Ectodermal cell (in vitro differentiated cells): ENCODE measurements around the gene RPS2.
A peak's percentile ranks its signal among the peaks of the same experiment; 100 is the strongest.
"Not testable (repeated sequence)": the region's sequence is repeated elsewhere in the genome, so short reads cannot be mapped to it uniquely, and the experiment has no call there.

Experiments used
- H3K27ac ChIP-seq: 2 replicates; pipeline ENCODE4 v1.7.0; 2013; ENCODE audit warnings: mild to moderate bottlenecking, low read depth, low read length; ENCODE audit not compliant: insufficient read depth, poor library complexity, severe bottlenecking
- H3K27me3 ChIP-seq: 2 replicates; pipeline ENCODE4 v1.7.0; 2013; ENCODE audit warnings: mild to moderate bottlenecking, low read length; ENCODE audit not compliant: insufficient read depth, control insufficient read depth, poor library complexity, severe bottlenecking
- H3K36me3 ChIP-seq: one replicate; pipeline ENCODE4 v1.7.0; 2013; ENCODE audit warnings: low read length; ENCODE audit not compliant: control insufficient read depth, insufficient read depth
- H3K4me1 ChIP-seq: one replicate; pipeline ENCODE4 v1.7.0; 2013; ENCODE audit warnings: low read length; ENCODE audit not compliant: control insufficient read depth, insufficient read depth
- H3K4me3 ChIP-seq: 2 replicates; pipeline ENCODE4 v1.7.0; 2013; ENCODE audit warnings: low read depth, low read length, control low read depth; ENCODE audit not compliant: insufficient read depth
- H3K9me3 ChIP-seq: 2 replicates; pipeline ENCODE4 v1.7.0; 2013; ENCODE audit warnings: mild to moderate bottlenecking, low read length, moderate library complexity; ENCODE audit not compliant: control insufficient read depth
- WGBS, 2 experiments: methylation state at CpG; one replicate each; pipeline ENCODE4 v1.1.7; 2013; ENCODE audit warnings: missing lambda C conversion rate in 2 of 2; 5-methylcytosine and 5-hydroxymethylcytosine counted together

Gene RPS2

GRCh38 chr16:1962161-1963153 is 2.2 kb downstream of the RPS2 start:
- H3K9me3 ChIP-seq, H3K4me3 ChIP-seq, H3K27me3 ChIP-seq, H3K36me3 ChIP-seq: not testable (repeated sequence)
- peak overlapping the region; percentile 60 for H3K27ac ChIP-seq
- peaks cover 25% of the 10 kb centered on the region for H3K4me1 ChIP-seq
- 90 to 91% methylated on average over 37 of the region's 37 CpGs for WGBS, 2 experiments

DNA sequence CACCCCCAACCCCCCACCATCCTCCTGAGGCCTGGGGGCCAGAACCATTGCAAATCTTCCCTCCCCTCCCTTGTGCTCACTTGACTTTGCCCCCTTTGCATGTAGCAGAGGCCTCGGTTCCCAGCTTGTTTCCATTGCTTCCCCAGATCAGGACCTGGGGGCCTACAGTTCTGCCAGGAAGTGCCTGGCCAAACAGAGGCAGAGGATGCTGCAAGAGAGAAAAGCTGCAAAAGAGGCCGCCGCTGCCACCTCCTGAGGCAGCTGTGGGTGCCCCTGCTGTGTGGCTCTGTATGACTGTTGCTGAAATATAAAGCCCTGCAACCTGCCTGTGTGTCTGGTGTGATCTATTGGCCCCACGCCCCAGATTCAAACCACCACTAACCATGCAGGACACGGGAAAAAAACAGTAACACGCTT is 3.0 kb downstream of the RPS2 start:
- H3K4me1 ChIP-seq = peaks cover 25% of the 10 kb centered on the region
- 69 to 70% methylated on average over 6 of the region's 6 CpGs for WGBS, 2 experiments

DNA sequence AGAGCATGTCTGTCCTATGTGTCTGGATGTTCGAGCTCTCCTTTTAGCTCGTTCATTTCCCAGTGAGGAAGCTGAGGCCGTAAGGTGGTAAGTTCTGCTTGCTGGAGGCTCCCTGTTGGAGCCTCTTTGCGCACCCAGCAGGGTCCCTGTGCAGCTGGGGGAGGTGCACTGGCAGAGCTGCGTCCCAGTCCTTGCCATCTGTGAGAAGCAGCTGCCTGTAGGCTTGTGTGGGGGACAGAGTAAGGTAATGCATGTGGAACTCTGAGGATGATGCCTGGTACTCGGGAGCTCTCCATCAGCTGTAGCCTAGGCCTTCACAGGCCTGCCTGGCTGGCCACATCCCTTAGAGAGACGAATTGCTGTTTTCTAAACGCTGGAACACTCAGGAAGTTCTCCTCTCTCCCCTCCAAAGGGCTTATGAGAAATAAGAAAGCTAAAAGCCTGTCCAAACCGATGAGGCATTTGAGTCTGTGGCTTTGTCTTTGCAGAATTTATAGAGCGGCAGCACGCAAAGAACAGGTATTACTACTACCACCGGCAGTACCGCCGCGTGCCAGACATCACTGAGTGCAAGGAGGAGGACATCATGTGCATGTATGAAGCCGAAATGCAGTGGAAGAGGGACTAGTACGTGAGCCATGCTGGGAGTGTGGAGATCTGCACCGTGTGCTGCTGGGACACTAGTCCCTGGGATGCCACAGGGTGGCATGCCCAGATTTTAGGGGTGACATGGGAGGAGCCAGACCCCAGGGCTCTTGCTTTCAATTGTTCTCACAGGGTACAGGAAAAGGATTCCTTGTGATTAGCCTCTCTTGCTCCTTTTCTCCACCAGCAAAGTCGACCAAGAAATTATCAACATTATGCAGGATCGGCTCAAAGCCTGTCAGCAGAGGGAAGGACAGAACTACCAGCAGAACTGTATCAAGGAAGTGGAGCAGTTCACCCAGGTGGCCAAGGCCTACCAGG is 3.7 kb downstream of the RPS2 start:
- Histone ChIP-seq H3K9me3 (no peaks in the 10 kb centered on the region), H3K4me1 (peaks cover 25% of the 10 kb centered on the region), H3K27ac (peak overlapping the region; percentile 27), H3K36me3 (peaks cover 5% of the 10 kb centered on the region), H3K4me3 (peak overlapping the region; percentile 93), H3K27me3 (peaks cover 4% of the 10 kb centered on the region)
- WGBS, 2 experiments = 59 to 61% methylated on average over 20 of the region's 20 CpGs

More for the DNA sequence above, 3.0 kb downstream of the RPS2 start:
- H3K36me3 ChIP-seq = peaks cover 5% of the 10 kb centered on the region
- H3K27me3 ChIP-seq = peaks cover 4% of the 10 kb centered on the region
- no peak overlapping the region for H3K27ac ChIP-seq
- no peak overlapping the region for H3K4me3 ChIP-seq
- H3K9me3 ChIP-seq = no peaks in the 10 kb centered on the region

- 0 to 1% methylated on average over 79 of the region's 79 CpGs for WGBS, 2 experiments
- H3K4me1 ChIP-seq = peaks cover 21% of the 10 kb centered on the region
- H3K27me3 ChIP-seq = peaks cover 4% of the 10 kb centered on the region
- peak within 1 kb of the TSS; percentile 55 for H3K27ac ChIP-seq
- no peaks in the 10 kb centered on the region for H3K9me3 ChIP-seq
- peak within 1 kb of the TSS; percentile 93 for H3K4me3 ChIP-seq
- H3K36me3 ChIP-seq = peaks cover 5% of the 10 kb centered on the region
Measured at GRCh38 chr16:1959269-1960039, 5.2 kb downstream of the RPS2 start, which contains the start of gene NDUFB10. Gene NDUFB10, plus strand, starts transcription at chr16:1959538. Its CDS starts 87 bp downstream, at chr16:1959625.

DNA sequence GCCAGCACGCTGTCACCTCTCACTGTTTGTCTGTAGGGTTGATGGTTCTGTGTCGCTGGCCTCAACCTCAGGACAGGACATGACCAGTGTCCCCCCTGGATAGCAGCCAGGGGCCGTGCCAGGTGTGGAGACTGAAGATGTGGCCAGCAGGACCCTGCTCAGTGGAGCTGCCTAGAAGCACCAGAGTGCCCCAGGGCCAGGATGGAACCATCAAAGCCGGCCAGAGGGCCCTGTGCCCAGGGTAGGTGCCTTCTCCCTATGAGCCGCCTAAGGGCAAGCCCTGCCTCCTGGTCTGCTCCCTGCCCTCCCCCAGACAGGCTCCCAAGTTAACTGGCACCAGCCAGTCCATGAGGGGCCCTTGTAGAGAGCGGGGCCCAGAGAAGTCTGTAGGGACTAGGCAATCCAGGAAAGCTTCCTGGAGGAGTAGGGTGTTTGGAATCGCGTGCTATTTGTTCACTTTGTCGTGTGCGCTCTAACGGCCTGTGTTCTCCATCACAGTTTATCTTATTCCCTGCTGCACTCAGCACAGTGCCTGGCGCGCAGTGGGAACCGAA is 5.8 kb downstream of the RPS2 start:
- Histone ChIP-seq H3K36me3 (peaks cover 5% of the 10 kb centered on the region), H3K27ac (no peak overlapping the region), H3K4me1 (peaks cover 21% of the 10 kb centered on the region), H3K27me3 (peaks cover 4% of the 10 kb centered on the region), H3K9me3 (no peaks in the 10 kb centered on the region), H3K4me3 (peak overlapping the region; percentile 93)
- WGBS, 2 experiments = 64 to 65% methylated on average over 14 of the region's 14 CpGs

GRCh38 chr16:1958143-1958491 is 6.5 kb downstream of the RPS2 start:
- H3K4me1 ChIP-seq = peaks cover 15% of the 10 kb centered on the region
- WGBS, 2 experiments = 95 to 96% methylated on average over 30 of the region's 30 CpGs
- H3K4me3 ChIP-seq, H3K36me3 ChIP-seq, H3K9me3 ChIP-seq, H3K27me3 ChIP-seq, H3K27ac ChIP-seq: not testable (repeated sequence)

DNA sequence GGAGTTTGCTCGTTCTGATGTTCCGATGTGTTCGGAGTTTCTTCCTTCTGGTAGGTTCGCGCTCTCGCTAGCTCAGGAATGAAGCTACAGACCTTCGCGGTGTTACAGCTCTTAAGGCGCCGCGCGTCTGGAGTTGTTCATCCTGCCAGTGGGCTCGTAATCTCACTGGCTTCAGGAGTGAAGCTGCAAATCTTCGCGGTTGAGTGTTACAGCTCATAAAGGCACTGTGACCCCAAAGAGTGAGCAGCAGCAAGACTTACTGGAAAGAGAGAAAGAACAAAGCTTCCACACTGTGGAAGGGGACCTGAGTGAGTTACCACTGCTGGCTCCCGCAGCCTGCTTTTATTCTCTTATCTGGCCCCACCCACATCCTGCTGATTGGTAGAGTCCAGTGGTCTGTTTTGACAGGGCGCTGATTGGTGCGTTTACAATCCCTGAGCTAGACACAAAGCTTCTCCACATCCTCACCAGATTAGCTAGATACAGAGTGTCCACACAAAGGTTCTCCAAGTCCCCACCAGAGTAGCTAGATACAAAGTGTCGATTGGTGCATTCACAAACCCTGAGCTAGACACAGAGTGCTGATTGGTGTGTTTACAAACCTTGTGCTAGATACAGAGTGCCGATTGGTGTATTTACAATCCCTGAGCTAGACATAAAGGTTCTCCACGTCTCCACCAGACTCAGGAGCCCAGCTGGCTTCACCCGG is 7.0 kb downstream of the RPS2 start:
- 93 to 94% methylated on average over 19 of the region's 22 CpGs for WGBS, 2 experiments
- not testable (repeated sequence) for H3K36me3 ChIP-seq, H3K27ac ChIP-seq, H3K4me1 ChIP-seq, H3K4me3 ChIP-seq, H3K27me3 ChIP-seq, H3K9me3 ChIP-seq

GRCh38 chr16:1953734-1954133 is 10.9 kb downstream of the RPS2 start:
- no peaks in the 10 kb centered on the region for H3K4me1 ChIP-seq
- H3K4me3 ChIP-seq = no peak overlapping the region
- 94 to 95% methylated on average over 22 of the region's 22 CpGs for WGBS, 2 experiments
- H3K36me3 ChIP-seq = no peaks in the 10 kb centered on the region
- H3K27me3 ChIP-seq = peaks cover under 1% of the 10 kb centered on the region
- no peaks in the 10 kb centered on the region for H3K9me3 ChIP-seq
- H3K27ac ChIP-seq = no peak overlapping the region

DNA sequence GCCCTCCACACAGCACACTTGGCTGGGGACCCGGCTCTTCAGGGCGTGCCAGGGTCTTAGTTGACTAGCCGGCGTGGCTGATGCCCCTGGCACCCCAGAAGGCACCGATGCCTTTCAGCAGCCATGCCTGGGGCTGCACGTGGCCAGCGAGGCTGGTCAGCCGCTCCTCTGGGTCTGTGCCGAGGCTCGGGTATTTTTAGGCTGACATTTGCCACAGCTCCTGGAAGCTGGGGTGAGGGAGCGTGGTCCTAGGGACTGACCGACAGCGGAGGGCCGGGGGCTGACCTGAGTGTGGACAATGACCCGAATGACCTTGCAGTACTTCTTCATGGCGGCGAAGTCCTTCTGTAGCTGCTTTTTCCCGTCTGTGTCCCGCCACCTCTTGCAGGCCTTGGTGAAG is 14.1 kb downstream of the RPS2 start:
- Histone ChIP-seq H3K27me3 (no peaks in the 10 kb centered on the region), H3K9me3 (no peaks in the 10 kb centered on the region), H3K4me3 (no peak overlapping the region), H3K4me1 (no peaks in the 10 kb centered on the region), H3K36me3 (no peaks in the 10 kb centered on the region), H3K27ac (no peak overlapping the region)
- 93 to 94% methylated on average over 19 of the region's 19 CpGs for WGBS, 2 experiments
